Common myeloid progenitor, CD34-positive (primary cell): ENCODE data around the gene KERA.

ENCODE experiments used
- CTCF ChIA-PET: fragments of 350-600 bp; sonication (Branson Sonifier 250); formaldehyde crosslinking; loops from one replicate; lab custom pipeline; 2021; ENCODE audit warnings: antibody characterized with exemption; lab: Charles Lee
- POLR2A ChIA-PET: fragments of 350-600 bp; sonication (Branson Sonifier 250); formaldehyde crosslinking; loops from one replicate; lab custom pipeline; 2021; ENCODE audit warnings: antibody characterized with exemption; lab: Charles Lee
- DNase-seq, 3 donors: peaks; one replicate each; pipeline versions ENCODE4 v3.0.0 to v3.0.0-alpha.2; 2013
- H3K27ac ChIP-seq, 2 experiments: 1 replicate in 1 of 2; 2 replicates in 1 of 2; pipeline ENCODE4 v1.7.0; 2013; ENCODE audit warnings: inconsistent platforms in 2 of 2, low read length in 2 of 2, mild to moderate bottlenecking in 2 of 2, low read depth in 1 of 2, moderate library complexity in 1 of 2; ENCODE audit not compliant: severe bottlenecking in 2 of 2, insufficient read depth in 1 of 2, poor library complexity in 1 of 2
- H3K27me3 ChIP-seq, 5 experiments: replicated peaks in 2 of 5; 1 replicate in 3 of 5; 2 replicates in 2 of 5; pipeline versions ENCODE4 v1.6.1 to v1.7.0; 2013; ENCODE audit warnings: low read length in 4 of 5, mild to moderate bottlenecking in 2 of 5, moderate library complexity in 2 of 5, inconsistent platforms in 1 of 5; ENCODE audit not compliant: insufficient read depth in 5 of 5, control insufficient read depth in 4 of 5
- H3K36me3 ChIP-seq, 4 experiments: 1 replicate in 2 of 4; 2 replicates in 2 of 4; pipeline versions ENCODE4 v1.6.1 to v1.7.0; 2013; ENCODE audit warnings: low read length in 3 of 4, control low read depth in 1 of 4, mild to moderate bottlenecking in 1 of 4; ENCODE audit not compliant: control insufficient read depth in 4 of 4, insufficient read depth in 4 of 4
- H3K4me1 ChIP-seq, 4 experiments: 1 replicate in 3 of 4; 2 replicates in 1 of 4; pipeline versions ENCODE4 v1.6.1 to v1.7.1; 2013; ENCODE audit warnings: low read length in 3 of 4, mild to moderate bottlenecking in 3 of 4, control low read depth in 1 of 4, inconsistent platforms in 1 of 4, moderate library complexity in 1 of 4; ENCODE audit not compliant: control insufficient read depth in 4 of 4, insufficient read depth in 4 of 4; ENCODE audit errors: control extremely low read depth in 1 of 4
- H3K4me3 ChIP-seq, 7 experiments: 1 replicate in 4 of 7; 2 replicates in 3 of 7; pipeline versions ENCODE4 v1.5.1 to v1.7.0; 2013; ENCODE audit warnings: mild to moderate bottlenecking in 7 of 7, low read length in 6 of 7, moderate library complexity in 6 of 7, inconsistent platforms in 2 of 7, low read depth in 2 of 7, control low read depth in 1 of 7; ENCODE audit not compliant: insufficient read depth in 4 of 7, control insufficient read depth in 1 of 7; ENCODE audit errors: extremely low read depth in 1 of 7
- H3K9me3 ChIP-seq, 5 experiments: 1 replicate in 4 of 5; 2 replicates in 1 of 5; pipeline versions ENCODE4 v1.6.1 to v1.7.1; 2013; ENCODE audit warnings: low read length in 4 of 5, mild to moderate bottlenecking in 2 of 5, inconsistent platforms in 1 of 5, low read depth in 1 of 5, moderate library complexity in 1 of 5; ENCODE audit not compliant: control insufficient read depth in 4 of 5, insufficient read depth in 2 of 5; ENCODE audit errors: control extremely low read depth in 1 of 5
- whole genome bisulfite sequencing: methylation state at CpG from one replicate; pipeline ENCODE4 v1.1.5; 2013; ENCODE audit not compliant: insufficient coverage; 5-methylcytosine and 5-hydroxymethylcytosine counted together

KERA gene

GRCh38 chr12:91099836-91100235, 42.0 kb upstream of the KERA start:
- Histone ChIP-seq H3K4me1 (peaks cover 0 to 8% (median 3%) of the 10 kb centered on the region in 4 experiments), H3K27me3 (no peaks in the 10 kb centered on the region), H3K36me3 (peaks cover 0 to 2% (median 0%) of the 10 kb centered on the region in 4 experiments), H3K27ac (no peak overlapping the region), H3K9me3 (peaks cover 0 to 2% (median 0%) of the 10 kb centered on the region in 5 experiments), H3K4me3 (no peak overlapping the region)
- ChIA-PET CTCF (interaction anchor here (1.0 to 2.4 kb wide), 4 partner anchors 9 to 122 kb away, joined by 3 to 14 read pairs (median 6); partner anchors contain the start of gene LUM), POLR2A (no interaction called here)
- 100% methylated on average over 2 of the region's 2 CpGs for WGBS
- DNase-seq = no peak

DNA sequence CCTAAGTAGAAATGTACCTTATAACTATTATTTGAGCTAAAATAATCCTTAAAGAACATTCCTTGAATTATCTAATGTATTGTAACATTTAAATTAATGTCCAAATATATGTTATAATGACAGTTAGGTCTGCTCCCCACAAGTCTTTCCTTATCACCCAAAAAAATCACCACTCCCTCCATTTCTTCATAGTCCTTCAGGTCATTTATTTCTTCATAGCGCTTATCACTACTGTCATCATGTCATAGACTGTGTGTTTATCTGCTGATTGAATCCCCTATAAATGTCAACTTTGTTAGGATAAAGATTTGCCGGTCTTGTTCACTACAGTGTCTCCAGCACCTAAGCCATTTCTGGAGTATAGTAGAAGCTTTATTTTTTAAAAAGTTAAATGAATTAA, 41.5 kb upstream of the KERA start:
- POLR2A ChIA-PET = no interaction called here
- Histone ChIP-seq H3K27ac (no peak overlapping the region), H3K9me3 (peaks cover 0 to 2% (median 0%) of the 10 kb centered on the region in 5 experiments), H3K36me3 (peaks cover 0 to 2% (median 0%) of the 10 kb centered on the region in 4 experiments), H3K4me3 (no peak overlapping the region), H3K4me1 (peaks cover 0 to 8% (median 3%) of the 10 kb centered on the region in 4 experiments), H3K27me3 (no peaks in the 10 kb centered on the region)
- no peak for DNase-seq
- CTCF ChIA-PET = interaction anchor here (0.7 to 2.4 kb wide), 5 partner anchors 9 to 121 kb away, joined by 3 to 14 read pairs (median 4); partner anchors contain the start of gene LUM
- WGBS = no CpG with 5 or more reads among the region's 2 CpGs

- no CpG with 5 or more reads among the region's 3 CpGs for WGBS
- Histone ChIP-seq H3K4me1 (peaks cover 0 to 10% (median 4%) of the 10 kb centered on the region in 4 experiments), H3K36me3 (peaks cover 0 to 2% (median 0%) of the 10 kb centered on the region in 4 experiments), H3K27ac (no peak overlapping the region), H3K9me3 (peaks cover 0 to 2% (median 0%) of the 10 kb centered on the region in 5 experiments), H3K4me3 (no peak overlapping the region), H3K27me3 (no peaks in the 10 kb centered on the region)
- CTCF ChIA-PET = interaction anchor here (0.7 to 2.4 kb wide), 5 partner anchors 9 to 121 kb away, joined by 3 to 14 read pairs (median 4); partner anchors contain the start of gene LUM
- DNase-seq = no peak
- POLR2A ChIA-PET = no interaction called here
Observed at GRCh38 chr12:91098941-91099340, 41.1 kb upstream of the KERA start.

GRCh38 chr12:91098461-91098860, 40.6 kb upstream of the KERA start:
- no peaks in the 10 kb centered on the region for H3K27me3 ChIP-seq
- ChIA-PET POLR2A (no interaction called here), CTCF (interaction anchor here (1.6 to 2.4 kb wide), 3 partner anchors 10 to 118 kb away, joined by 4 to 14 read pairs (median 8); partner anchors contain the start of gene LUM)
- peaks cover 0 to 12% (median 4%) of the 10 kb centered on the region in 4 experiments for H3K4me1 ChIP-seq
- H3K9me3 ChIP-seq = peaks cover 0 to 2% (median 0%) of the 10 kb centered on the region in 5 experiments
- no peak overlapping the region for H3K4me3 ChIP-seq
- no peak overlapping the region for H3K27ac ChIP-seq
- H3K36me3 ChIP-seq = peaks cover 0 to 2% (median 0%) of the 10 kb centered on the region in 4 experiments
- peak in 1 of 3 donors; percentile 14 for DNase-seq

DNA sequence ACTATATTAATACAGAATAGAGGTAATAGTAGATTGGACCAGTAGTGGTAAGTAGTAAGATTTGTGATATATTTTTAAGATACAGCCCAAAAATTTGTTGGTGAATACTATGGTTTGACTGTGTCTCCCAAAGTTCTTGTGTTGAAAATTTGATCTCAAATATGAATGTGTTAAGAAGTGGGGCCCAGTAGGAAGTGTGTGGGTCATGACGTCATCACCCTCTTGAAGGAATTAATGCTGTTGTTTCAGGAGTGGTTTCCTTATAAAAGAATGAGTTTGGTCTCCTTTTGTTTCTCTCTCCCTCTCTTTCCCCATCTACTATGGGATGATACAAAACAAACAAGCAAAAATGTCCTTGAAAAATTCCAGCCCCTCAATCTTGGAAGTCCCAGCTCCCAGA, 37.1 kb upstream of the KERA start:
- Histone ChIP-seq H3K9me3 (peaks cover 0 to 14% (median 2%) of the 10 kb centered on the region in 5 experiments), H3K27ac (no peak overlapping the region), H3K4me1 (peaks cover 0 to 12% (median 4%) of the 10 kb centered on the region in 4 experiments), H3K27me3 (no peaks in the 10 kb centered on the region), H3K36me3 (peaks cover 0 to 2% (median 0%) of the 10 kb centered on the region in 4 experiments), H3K4me3 (no peak overlapping the region)
- DNase-seq = no peak
- ChIA-PET CTCF (interaction anchor here (1.4 kb wide), 1 partner anchor 14 kb away, joined by 4 read pairs; no protein-coding TSS in a partner anchor), POLR2A (no interaction called here)
- WGBS = no CpG with 5 or more reads among the region's 1 CpG

DNA sequence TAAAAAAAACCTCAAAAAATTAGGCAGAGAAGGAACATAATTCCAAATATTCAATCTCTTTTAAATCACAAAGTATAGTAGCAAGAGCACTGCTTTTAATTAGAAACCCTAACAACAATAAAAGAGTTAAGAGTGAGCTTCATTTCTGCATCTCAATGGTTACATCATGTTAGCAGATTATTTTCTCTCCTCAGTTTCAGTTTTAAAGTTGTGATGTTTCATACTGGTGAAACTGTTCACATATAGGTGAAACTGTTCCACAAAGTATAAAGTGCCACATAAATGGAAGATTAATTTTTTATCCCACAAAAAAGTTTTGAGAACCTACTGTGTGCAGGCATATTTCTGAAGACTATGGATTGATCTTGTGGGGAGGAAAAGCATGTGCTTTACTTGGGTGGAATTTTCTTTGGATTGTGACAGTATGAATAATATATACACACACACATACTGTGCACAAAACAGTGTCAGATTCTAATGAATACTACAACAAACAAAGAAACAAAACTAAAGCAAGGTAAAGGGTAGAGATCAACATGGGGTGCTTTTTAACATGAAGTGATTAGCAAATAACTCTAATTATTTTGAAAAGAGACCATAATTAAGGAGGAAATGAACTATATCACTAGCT, 36.3 kb upstream of the KERA start:
- H3K4me1 ChIP-seq = peaks cover 0 to 12% (median 4%) of the 10 kb centered on the region in 4 experiments
- CTCF ChIA-PET = interaction anchor here (1.4 kb wide), 1 partner anchor 15 kb away, joined by 4 read pairs; no protein-coding TSS in a partner anchor
- H3K9me3 ChIP-seq = peaks cover 0 to 22% (median 2%) of the 10 kb centered on the region in 5 experiments
- DNase-seq = peak in 2 of 3 donors; percentile 32 to 52
- peak overlapping the region in 1 of 2 experiments; percentile 32 for H3K27ac ChIP-seq
- H3K4me3 ChIP-seq = peak overlapping the region in 1 of 7 experiments; percentile 47
- POLR2A ChIA-PET = no interaction called here
- H3K27me3 ChIP-seq = no peaks in the 10 kb centered on the region
- peaks cover 0 to 2% (median 0%) of the 10 kb centered on the region in 4 experiments for H3K36me3 ChIP-seq

DNA sequence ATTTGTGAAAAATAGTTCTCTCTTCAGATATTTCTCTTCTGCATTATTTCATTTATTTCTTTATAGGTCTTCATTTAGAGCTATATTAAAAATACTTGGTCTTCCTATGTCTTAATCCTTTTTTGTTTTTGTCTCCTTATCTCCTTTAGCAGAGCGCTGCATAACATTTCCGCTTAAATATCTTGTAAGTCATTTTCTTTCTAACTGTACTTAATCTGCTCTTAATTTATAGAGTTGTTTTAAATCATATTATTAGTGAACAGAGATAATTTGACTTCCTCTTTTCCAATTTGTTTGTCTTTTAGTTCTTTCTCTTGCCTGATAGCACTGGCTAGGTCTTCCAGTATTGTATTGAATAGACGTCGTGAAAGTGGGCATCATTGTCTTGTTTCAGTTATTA, 35.5 kb upstream of the KERA start:
- H3K9me3 ChIP-seq = peaks cover 0 to 26% (median 3%) of the 10 kb centered on the region in 5 experiments
- ChIA-PET CTCF (no interaction called here), POLR2A (no interaction called here)
- H3K36me3 ChIP-seq = peaks cover 0 to 2% (median 0%) of the 10 kb centered on the region in 4 experiments
- no peaks in the 10 kb centered on the region for H3K27me3 ChIP-seq
- peak overlapping the region in 2 of 7 experiments; percentile 1 to 47 for H3K4me3 ChIP-seq
- WGBS = no CpG with 5 or more reads among the region's 4 CpGs
- peak; percentile 25 to 81 (median 54) for DNase-seq
- peaks cover 0 to 9% (median 1%) of the 10 kb centered on the region in 4 experiments for H3K4me1 ChIP-seq
- H3K27ac ChIP-seq = no peak overlapping the region
